ENCODE results near the gene XCR1.
"Not testable (repeated sequence)": the region's sequence is repeated elsewhere in the genome, so short reads cannot be mapped to it uniquely, and the experiment has no call there.

XCR1 gene

GRCh38 chr3:46027021-46027705 is at the start of gene XCR1:
Gene XCR1 (minus strand): TSS chr3:46027483. CDS start chr3:46021947, 5,536 bp downstream.
- DNase-seq (ENCODE audit: low spot score): no peak

GRCh38 chr3:46076606-46077005 is 49.3 kb upstream of the XCR1 start:
- peak; percentile 25 for DNase-seq (ENCODE audit: low spot score)

- DNase-seq (ENCODE audit: low spot score): no peak
Measured at GRCh38 chr3:46075816-46076215, 48.5 kb upstream of the XCR1 start.

GRCh38 chr3:46071222-46071858 is 44.1 kb upstream of the XCR1 start:
- DNase-seq (ENCODE audit: low spot score): no peak

- DNase-seq (ENCODE audit: low spot score): peak; percentile 38
Measured at GRCh38 chr3:46070595-46071093, 43.4 kb upstream of the XCR1 start.

GRCh38 chr3:46068501-46068900 is 41.2 kb upstream of the XCR1 start:
- peak; percentile 30 for DNase-seq (ENCODE audit: low spot score)

- DNase-seq (ENCODE audit: low spot score): no peak
Measured at GRCh38 chr3:46067401-46067800, 40.1 kb upstream of the XCR1 start.

- DNase-seq (ENCODE audit: low spot score): no peak
Measured at GRCh38 chr3:46065750-46066256, 38.5 kb upstream of the XCR1 start.

GRCh38 chr3:46065294-46065705 is 38.0 kb upstream of the XCR1 start:
- DNase-seq (ENCODE audit: low spot score): peak; percentile 94

GRCh38 chr3:46062679-46063078 is 35.4 kb upstream of the XCR1 start:
- no peak for DNase-seq (ENCODE audit: low spot score)

- no peak for DNase-seq (ENCODE audit: low spot score)
Measured at GRCh38 chr3:46061887-46062286, 34.6 kb upstream of the XCR1 start.

GRCh38 chr3:46061108-46061720 is 33.9 kb upstream of the XCR1 start:
- DNase-seq (ENCODE audit: low spot score): no peak

- no peak for DNase-seq (ENCODE audit: low spot score)
Measured at GRCh38 chr3:46060551-46060950, 33.3 kb upstream of the XCR1 start.

- no peak for DNase-seq (ENCODE audit: low spot score)
Measured at GRCh38 chr3:46059432-46059831, 32.1 kb upstream of the XCR1 start.

- no peak for DNase-seq (ENCODE audit: low spot score)
Measured at GRCh38 chr3:46058981-46059380, 31.7 kb upstream of the XCR1 start.

- no peak for DNase-seq (ENCODE audit: low spot score)
Measured at GRCh38 chr3:46057716-46058115, 30.4 kb upstream of the XCR1 start.

GRCh38 chr3:46056686-46057085 is 29.4 kb upstream of the XCR1 start:
- no peak for DNase-seq (ENCODE audit: low spot score)

GRCh38 chr3:46053761-46054515 is 26.7 kb upstream of the XCR1 start:
- DNase-seq (ENCODE audit: low spot score): not testable (repeated sequence)

GRCh38 chr3:46053265-46053664 is 26.0 kb upstream of the XCR1 start:
- DNase-seq (ENCODE audit: low spot score): not testable (repeated sequence)

- no peak for DNase-seq (ENCODE audit: low spot score)
Measured at GRCh38 chr3:46052531-46052930, 25.2 kb upstream of the XCR1 start.

- DNase-seq (ENCODE audit: low spot score): no peak
Measured at GRCh38 chr3:46049093-46049492, 21.8 kb upstream of the XCR1 start.

GRCh38 chr3:46046231-46046630 is 18.9 kb upstream of the XCR1 start:
- DNase-seq (ENCODE audit: low spot score): peak; percentile 33
